GM21825 (cell line): ENCODE data around the gene PIWIL1.

Experiments used
- ATAC-seq: cut with Tn5 transposase; IDR thresholded peaks from one replicate; pipeline ENCODE4 v1.9.1; 2021; ENCODE audit warnings: mild to moderate bottlenecking, moderate library complexity; ENCODE audit not compliant: unreplicated experiment

The PIWIL1 gene

GRCh38 chr12:130372936-130373335, 35.2 kb downstream of the PIWIL1 start:
- no peak for ATAC-seq

GRCh38 chr12:130374083-130374482, 36.4 kb downstream of the PIWIL1 start:
- no peak for ATAC-seq

- no peak for ATAC-seq
These were observed 37.9 kb downstream of the PIWIL1 start for GRCh38 chr12:130375296-130376287.

GRCh38 chr12:130382818-130383217, 45.1 kb downstream of the PIWIL1 start:
- no peak for ATAC-seq

GRCh38 chr12:130384234-130384633, 46.5 kb downstream of the PIWIL1 start:
- no peak for ATAC-seq

- no peak for ATAC-seq
These were observed 47.5 kb downstream of the PIWIL1 start for GRCh38 chr12:130385193-130385592.

- ATAC-seq = no peak
These were observed 53.5 kb downstream of the PIWIL1 start for GRCh38 chr12:130391186-130391585.

- ATAC-seq = no peak
These were observed 57.2 kb downstream of the PIWIL1 start for GRCh38 chr12:130394906-130395305.

- no peak for ATAC-seq
These were observed 59.0 kb downstream of the PIWIL1 start for GRCh38 chr12:130396667-130397066.

- no peak for ATAC-seq
These were observed 60.6 kb downstream of the PIWIL1 start for GRCh38 chr12:130398100-130398848.

GRCh38 chr12:130401703-130402102, 64.0 kb downstream of the PIWIL1 start:
- ATAC-seq = no peak

- ATAC-seq = no peak
These were observed 67.6 kb downstream of the PIWIL1 start for GRCh38 chr12:130405332-130405731.

- no peak for ATAC-seq
These were observed 74.7 kb downstream of the PIWIL1 start for GRCh38 chr12:130412384-130412783.

- no peak for ATAC-seq
These were observed 76.2 kb downstream of the PIWIL1 start for GRCh38 chr12:130413909-130414308.

GRCh38 chr12:130414381-130414780, 76.7 kb downstream of the PIWIL1 start:
- ATAC-seq = no peak

GRCh38 chr12:130418251-130418650, 80.6 kb downstream of the PIWIL1 start:
- no peak for ATAC-seq

GRCh38 chr12:130419116-130419515, 81.4 kb downstream of the PIWIL1 start:
- ATAC-seq = no peak

GRCh38 chr12:130420071-130420470, 82.4 kb downstream of the PIWIL1 start:
- no peak for ATAC-seq

GRCh38 chr12:130421896-130422295, 84.2 kb downstream of the PIWIL1 start:
- no peak for ATAC-seq
